Neural cell (in vitro differentiated cells): ENCODE results near the gene CAP2. TPM values are rescaled to one million over a fixed set of nuclear protein-coding genes. Genes with fewer than 3 reads are reported as not detected.

Experiments used
- H2AFZ ChIP-seq: fragments of 200-600, 300-800 bp; sonication (generic), shearing (Covaris generic); 2 replicates; pipeline ENCODE4 v1.6.0; 2014; ENCODE audit warnings: low read depth, mild to moderate bottlenecking, antibody characterized with exemption, low read length, moderate library complexity
- H3F3A ChIP-seq: fragments of 200-600 bp; shearing (Covaris generic); 2 replicates; pipeline ENCODE4 v1.6.1; 2016; ENCODE audit warnings: mild to moderate bottlenecking, moderate library complexity, mixed read lengths, antibody characterized with exemption, low read length; ENCODE audit not compliant: insufficient read depth, poor library complexity, severe bottlenecking
- H3K27ac ChIP-seq: fragments of 200-600, 300-800 bp; sonication (generic), shearing (Covaris generic); 2 replicates; pipeline ENCODE4 v1.5.1; 2014; ENCODE audit warnings: mild to moderate bottlenecking, low read length, moderate library complexity
- H3K27me3 ChIP-seq: fragments of 300-800, 200-600 bp; sonication (generic), shearing (Covaris generic); 2 replicates; pipeline ENCODE4 v1.6.0; 2014; ENCODE audit warnings: mild to moderate bottlenecking, low read depth, low read length, moderate library complexity; ENCODE audit not compliant: insufficient read depth
- H3K36me3 ChIP-seq: fragments of 300-800, 200-600 bp; sonication (generic), shearing (Covaris generic); 2 replicates; pipeline ENCODE4 v1.5.1; 2014; ENCODE audit warnings: mild to moderate bottlenecking, antibody characterized with exemption, low read length, moderate library complexity; ENCODE audit not compliant: insufficient read depth
- H3K4me2 ChIP-seq: fragments of 300-800, 200-600 bp; sonication (generic), shearing (Covaris generic); 2 replicates; pipeline ENCODE4 v1.6.0; 2014; ENCODE audit warnings: mild to moderate bottlenecking, low read length
- H3K4me3 ChIP-seq: fragments of 300-800, 200-600 bp; sonication (generic), shearing (Covaris generic); 2 replicates; pipeline ENCODE4 v1.5.1; 2014; ENCODE audit warnings: mild to moderate bottlenecking, low read length, moderate library complexity
- H3K79me2 ChIP-seq: fragments of 200-600 bp; shearing (Covaris generic); replicated peaks from 2 replicates; pipeline ENCODE4 v1.6.0; 2014; ENCODE audit warnings: mild to moderate bottlenecking, low read length, moderate library complexity; ENCODE audit not compliant: insufficient read depth
- H3K9ac ChIP-seq: fragments of 300-800, 200-600 bp; sonication (generic), shearing (Covaris generic); 2 replicates; pipeline ENCODE4 v1.6.1; 2016; ENCODE audit warnings: mild to moderate bottlenecking, low read length, mixed read lengths
- H3K9me2 ChIP-seq: fragments of 200-600 bp; shearing (Covaris generic); 2 replicates; pipeline ENCODE4 v1.6.1; 2016; ENCODE audit warnings: mild to moderate bottlenecking, low read length, mixed read lengths; ENCODE audit not compliant: insufficient read depth
- H3K9me3 ChIP-seq: fragments of 200-600, 300-800 bp; sonication (generic), shearing (Covaris generic); 2 replicates; pipeline ENCODE4 v1.6.1; 2016; ENCODE audit warnings: mild to moderate bottlenecking, mixed run types, low read length, moderate library complexity, mixed read lengths
- H4K20me1 ChIP-seq: fragments of 200-600 bp; shearing (Covaris generic); 2 replicates; pipeline ENCODE4 v1.6.1; 2016; ENCODE audit warnings: mild to moderate bottlenecking, mixed run types; ENCODE audit not compliant: insufficient read depth
- EP300 ChIP-seq: fragments of 450-650 bp; conservative IDR thresholded peaks from 2 replicates; pipeline ENCODE4 v1.6.1; 2014; ENCODE audit warnings: antibody characterized with exemption, mild to moderate bottlenecking, moderate library complexity; ENCODE audit not compliant: poor library complexity, severe bottlenecking
- EZH2 ChIP-seq: fragments of 200-600, 300-800 bp; shearing (Covaris generic), sonication (generic); IDR thresholded peaks from 2 replicates; pipeline ENCODE4 v1.6.1; 2014; ENCODE audit warnings: antibody characterized with exemption, low read length, borderline replicate concordance, mild to moderate bottlenecking; ENCODE audit not compliant: insufficient read depth, poor library complexity, severe bottlenecking
- MXI1 ChIP-seq: fragments of 450-650 bp; conservative IDR thresholded peaks from 2 replicates; pipeline ENCODE4 v1.6.1; 2014; ENCODE audit warnings: antibody characterized with exemption, mild to moderate bottlenecking; ENCODE audit not compliant: poor library complexity, severe bottlenecking
- POLR2AphosphoS5 ChIP-seq: IDR thresholded peaks from 2 replicates; pipeline ENCODE4 v1.6.1; 2012
- RAD21 ChIP-seq: fragments of 450-650 bp; conservative IDR thresholded peaks from 2 replicates; pipeline ENCODE4 v1.6.1; 2014; ENCODE audit warnings: antibody characterized with exemption, mild to moderate bottlenecking, moderate library complexity
- REST ChIP-seq: IDR thresholded peaks from 2 replicates; pipeline ENCODE4 v1.6.1; 2012; ENCODE audit warnings: borderline replicate concordance
- SMC3 ChIP-seq: fragments of 450-650 bp; conservative IDR thresholded peaks from 2 replicates; pipeline ENCODE4 v1.6.1; 2014; ENCODE audit warnings: antibody characterized with exemption, mild to moderate bottlenecking, moderate library complexity; ENCODE audit not compliant: poor library complexity
- TAF1 ChIP-seq: IDR thresholded peaks from 2 replicates; pipeline ENCODE4 v1.6.1; 2012; ENCODE audit warnings: low read depth
- polyA plus RNA-seq: library from polyadenylated mRNA; depleted of rRNA; stranded (reverse); fragments of >200 nt; gene quantifications from 2 replicates; pipeline ENCODE4 v1.2.3, GENCODE V29; 2014
- TF ChIP-seq, protein P1 (sequence below): fragments of 450-650 bp; IDR thresholded peaks from 2 replicates; pipeline ENCODE4 v1.5.1; 2014; ENCODE audit warnings: antibody characterized with exemption, mild to moderate bottlenecking, moderate library complexity; ENCODE audit not compliant: poor library complexity, severe bottlenecking

The CAP2 gene
- polyA plus RNA-seq, 1 donor from 2014 or later: 13.4 TPM

GRCh38 chr6:17418281-17419188, 25.1 kb downstream of the CAP2 start:
- no peak overlapping the region for H3K4me3 ChIP-seq
- H3K27ac ChIP-seq: no peak overlapping the region
- no peak overlapping the region for H2AFZ ChIP-seq

DNA sequence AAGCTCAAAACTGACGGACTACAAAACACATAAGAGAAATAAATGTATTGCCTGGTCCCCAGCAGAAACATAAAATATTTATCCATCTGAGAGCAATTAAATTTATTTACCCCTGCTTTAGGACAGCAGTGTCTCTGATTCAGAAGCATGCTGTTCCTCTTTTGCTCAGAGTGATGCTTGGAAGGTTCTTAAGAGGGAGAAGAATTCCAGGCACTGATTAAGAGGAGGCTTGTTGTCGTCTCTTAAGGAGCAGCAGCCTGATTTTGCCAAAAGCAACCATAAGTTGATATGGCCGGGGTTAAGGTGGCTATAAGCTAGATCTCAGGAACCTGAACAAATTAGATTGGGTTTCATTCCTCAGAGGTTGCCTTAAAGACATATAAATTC, 25.8 kb downstream of the CAP2 start:
- Histone ChIP-seq H3K79me2 (no peaks in the 10 kb centered on the region), H3F3A (no peaks in the 10 kb centered on the region), H4K20me1 (no peaks in the 10 kb centered on the region), H3K9ac (no peak overlapping the region), H3K36me3 (no peaks in the 10 kb centered on the region), H2AFZ (no peak overlapping the region), H3K4me2 (no peak overlapping the region), H3K9me2 (no peaks in the 10 kb centered on the region), H3K4me3 (no peak overlapping the region), H3K27ac (no peak overlapping the region), H3K27me3 (no peaks in the 10 kb centered on the region), H3K9me3 (no peaks in the 10 kb centered on the region)
- TF ChIP-seq EP300 (no peak), EZH2 (no peak), TAF1 (no peak), RAD21 (no peak), MXI1 (no peak)
- TF ChIP-seq, protein P1, sequence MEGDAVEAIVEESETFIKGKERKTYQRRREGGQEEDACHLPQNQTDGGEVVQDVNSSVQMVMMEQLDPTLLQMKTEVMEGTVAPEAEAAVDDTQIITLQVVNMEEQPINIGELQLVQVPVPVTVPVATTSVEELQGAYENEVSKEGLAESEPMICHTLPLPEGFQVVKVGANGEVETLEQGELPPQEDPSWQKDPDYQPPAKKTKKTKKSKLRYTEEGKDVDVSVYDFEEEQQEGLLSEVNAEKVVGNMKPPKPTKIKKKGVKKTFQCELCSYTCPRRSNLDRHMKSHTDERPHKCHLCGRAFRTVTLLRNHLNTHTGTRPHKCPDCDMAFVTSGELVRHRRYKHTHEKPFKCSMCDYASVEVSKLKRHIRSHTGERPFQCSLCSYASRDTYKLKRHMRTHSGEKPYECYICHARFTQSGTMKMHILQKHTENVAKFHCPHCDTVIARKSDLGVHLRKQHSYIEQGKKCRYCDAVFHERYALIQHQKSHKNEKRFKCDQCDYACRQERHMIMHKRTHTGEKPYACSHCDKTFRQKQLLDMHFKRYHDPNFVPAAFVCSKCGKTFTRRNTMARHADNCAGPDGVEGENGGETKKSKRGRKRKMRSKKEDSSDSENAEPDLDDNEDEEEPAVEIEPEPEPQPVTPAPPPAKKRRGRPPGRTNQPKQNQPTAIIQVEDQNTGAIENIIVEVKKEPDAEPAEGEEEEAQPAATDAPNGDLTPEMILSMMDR: no peak

More at GRCh38 chr6:17418281-17419188, 25.1 kb downstream of the CAP2 start:
- H3K79me2 ChIP-seq: no peaks in the 10 kb centered on the region
- H3K9ac ChIP-seq: no peak overlapping the region
- H3K9me2 ChIP-seq: no peaks in the 10 kb centered on the region
- TF ChIP-seq RAD21 (no peak), POLR2AphosphoS5 (no peak), REST (no peak), MXI1 (no peak), SMC3 (no peak), EZH2 (no peak), EP300 (no peak), TAF1 (no peak)
- TF ChIP-seq, protein P1: no peak
- no peaks in the 10 kb centered on the region for H3K36me3 ChIP-seq
- no peaks in the 10 kb centered on the region for H4K20me1 ChIP-seq
- no peaks in the 10 kb centered on the region for H3K27me3 ChIP-seq
- H3K4me2 ChIP-seq: no peak overlapping the region
- no peaks in the 10 kb centered on the region for H3F3A ChIP-seq
- H3K9me3 ChIP-seq: no peaks in the 10 kb centered on the region
